HG02870 (cell line): Measurements from ENCODE around the gene HDAC4.

Source experiments
- ATAC-seq: cut with Tn5 transposase; IDR thresholded peaks from one replicate; pipeline ENCODE4 v1.9.1; 2021; ENCODE audit warnings: mild to moderate bottlenecking, moderate library complexity; ENCODE audit not compliant: unreplicated experiment

Gene HDAC4

GRCh38 chr2:239027391-239028252 lies 373.2 kb downstream of the HDAC4 start:
- no peak for ATAC-seq

- no peak for ATAC-seq
These were observed 374.0 kb downstream of the HDAC4 start for GRCh38 chr2:239026711-239027361.

- ATAC-seq = no peak
These were observed 374.8 kb downstream of the HDAC4 start for GRCh38 chr2:239025951-239026461.

- no peak for ATAC-seq
These were observed 375.6 kb downstream of the HDAC4 start for GRCh38 chr2:239025096-239025801.

GRCh38 chr2:239024226-239024625 lies 376.6 kb downstream of the HDAC4 start:
- ATAC-seq = no peak

GRCh38 chr2:239022437-239023260 lies 378.2 kb downstream of the HDAC4 start:
- ATAC-seq = no peak

GRCh38 chr2:239021651-239022436 lies 379.0 kb downstream of the HDAC4 start:
- ATAC-seq = no peak

GRCh38 chr2:239021224-239021623 lies 379.6 kb downstream of the HDAC4 start:
- no peak for ATAC-seq

- ATAC-seq = no peak
These were observed 380.2 kb downstream of the HDAC4 start for GRCh38 chr2:239020541-239021041.

- no peak for ATAC-seq
These were observed 381.6 kb downstream of the HDAC4 start for GRCh38 chr2:239019183-239019581.

- ATAC-seq = no peak
These were observed 382.3 kb downstream of the HDAC4 start for GRCh38 chr2:239018271-239019182.

GRCh38 chr2:239017491-239018098 lies 383.2 kb downstream of the HDAC4 start:
- ATAC-seq = no peak

GRCh38 chr2:239015901-239016675 lies 384.7 kb downstream of the HDAC4 start:
- no peak for ATAC-seq

GRCh38 chr2:239015218-239015900 lies 385.5 kb downstream of the HDAC4 start:
- ATAC-seq = no peak

GRCh38 chr2:239014458-239015217 lies 386.2 kb downstream of the HDAC4 start:
- ATAC-seq = no peak

- no peak for ATAC-seq
These were observed 387.2 kb downstream of the HDAC4 start for GRCh38 chr2:239013678-239013976.
